Measurements from ENCODE around the gene CHD2.

CHD2 gene

GRCh38 chr15:93068581-93069199 is 168.6 kb downstream of the CHD2 start:
- Mint-ChIP-seq H3K9me3 (no peaks in the 10 kb centered on the region), H3K27ac (peak overlapping the region; percentile 28 to 59 (median 33)), H3K27me3 (ENCODE audit: low read depth) (peaks cover 7% of the 10 kb centered on the region), H3K36me3 (ENCODE audit: low read depth) (peaks cover 24% of the 10 kb centered on the region), H3K4me1 (peaks cover 74% of the 10 kb centered on the region), H3K4me3 (peak overlapping the region in 2 of 3 experiments; percentile 52 to 53)
- TF ChIP-seq CTCF (IDR thresholded peaks at IDR 0.05; ENCODE audit: unreplicated experiment in 3 of 3): no peak

GRCh38 chr15:93070132-93070531 is 170.0 kb downstream of the CHD2 start:
- Mint-ChIP-seq H3K27ac (peak overlapping the region; percentile 92 to 98 (median 97)), H3K9me3 (no peaks in the 10 kb centered on the region), H3K27me3 (ENCODE audit: low read depth) (peaks cover 11% of the 10 kb centered on the region), H3K4me3 (peak overlapping the region; percentile 94 to 95 (median 94)), H3K36me3 (ENCODE audit: low read depth) (peaks cover 16% of the 10 kb centered on the region), H3K4me1 (peaks cover 75% of the 10 kb centered on the region)
- no peak for TF ChIP-seq CTCF (IDR thresholded peaks at IDR 0.05; ENCODE audit: unreplicated experiment in 3 of 3)

- Mint-ChIP-seq H3K4me3 (peak overlapping the region; percentile 94 to 95 (median 94)), H3K27ac (peak overlapping the region; percentile 92 to 98 (median 97)), H3K9me3 (no peaks in the 10 kb centered on the region), H3K4me1 (peaks cover 77% of the 10 kb centered on the region), H3K27me3 (ENCODE audit: low read depth) (peaks cover 14% of the 10 kb centered on the region), H3K36me3 (ENCODE audit: low read depth) (peaks cover 13% of the 10 kb centered on the region)
- no peak for TF ChIP-seq CTCF (IDR thresholded peaks at IDR 0.05; ENCODE audit: unreplicated experiment in 3 of 3)
Measured at GRCh38 chr15:93070551-93071296, 170.6 kb downstream of the CHD2 start.

- H3K27me3 Mint-ChIP-seq (ENCODE audit: low read depth): peaks cover 14% of the 10 kb centered on the region
- peak overlapping the region; percentile 92 to 98 (median 97) for H3K27ac Mint-ChIP-seq
- H3K36me3 Mint-ChIP-seq (ENCODE audit: low read depth): peaks cover 13% of the 10 kb centered on the region
- peaks cover 81% of the 10 kb centered on the region for H3K4me1 Mint-ChIP-seq
- no peaks in the 10 kb centered on the region for H3K9me3 Mint-ChIP-seq
- TF ChIP-seq CTCF (IDR thresholded peaks at IDR 0.05; ENCODE audit: unreplicated experiment in 3 of 3): no peak
- peak overlapping the region; percentile 94 to 95 (median 94) for H3K4me3 Mint-ChIP-seq
Measured at GRCh38 chr15:93071469-93071936, 171.4 kb downstream of the CHD2 start.

GRCh38 chr15:93072011-93072410 is 171.9 kb downstream of the CHD2 start:
- peaks cover 8% of the 10 kb centered on the region for H3K36me3 Mint-ChIP-seq (ENCODE audit: low read depth)
- TF ChIP-seq CTCF (IDR thresholded peaks at IDR 0.05; ENCODE audit: unreplicated experiment in 3 of 3): no peak
- peaks cover 77% of the 10 kb centered on the region for H3K4me1 Mint-ChIP-seq
- peaks cover 17% of the 10 kb centered on the region for H3K27me3 Mint-ChIP-seq (ENCODE audit: low read depth)
- peak overlapping the region; percentile 94 to 95 (median 94) for H3K4me3 Mint-ChIP-seq
- no peaks in the 10 kb centered on the region for H3K9me3 Mint-ChIP-seq
- H3K27ac Mint-ChIP-seq: peak overlapping the region; percentile 92 to 98 (median 97)
